ENCODE data around the gene RB1.
A peak's percentile ranks its signal among the peaks of the same experiment; 100 is the strongest.

The RB1 gene

DNA sequence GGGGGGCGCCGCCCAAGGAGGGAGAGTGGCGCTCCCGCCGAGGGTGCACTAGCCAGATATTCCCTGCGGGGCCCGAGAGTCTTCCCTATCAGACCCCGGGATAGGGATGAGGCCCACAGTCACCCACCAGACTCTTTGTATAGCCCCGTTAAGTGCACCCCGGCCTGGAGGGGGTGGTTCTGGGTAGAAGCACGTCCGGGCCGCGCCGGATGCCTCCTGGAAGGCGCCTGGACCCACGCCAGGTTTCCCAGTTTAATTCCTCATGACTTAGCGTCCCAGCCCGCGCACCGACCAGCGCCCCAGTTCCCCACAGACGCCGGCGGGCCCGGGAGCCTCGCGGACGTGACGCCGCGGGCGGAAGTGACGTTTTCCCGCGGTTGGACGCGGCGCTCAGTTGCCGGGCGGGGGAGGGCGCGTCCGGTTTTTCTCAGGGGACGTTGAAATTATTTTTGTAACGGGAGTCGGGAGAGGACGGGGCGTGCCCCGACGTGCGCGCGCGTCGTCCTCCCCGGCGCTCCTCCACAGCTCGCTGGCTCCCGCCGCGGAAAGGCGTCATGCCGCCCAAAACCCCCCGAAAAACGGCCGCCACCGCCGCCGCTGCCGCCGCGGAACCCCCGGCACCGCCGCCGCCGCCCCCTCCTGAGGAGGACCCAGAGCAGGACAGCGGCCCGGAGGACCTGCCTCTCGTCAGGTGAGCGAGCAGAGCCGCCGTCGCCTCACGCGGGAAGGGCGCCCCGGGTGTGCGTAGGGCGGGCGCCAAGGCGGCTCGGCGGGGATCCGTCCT is at the start of gene RB1:
Gene RB1 (plus strand): TSS at position 393 of the 784 bp plus-strand sequence. CDS start 162 bp downstream, at position 555.
- DNase-seq = peak; percentile 95

DNA sequence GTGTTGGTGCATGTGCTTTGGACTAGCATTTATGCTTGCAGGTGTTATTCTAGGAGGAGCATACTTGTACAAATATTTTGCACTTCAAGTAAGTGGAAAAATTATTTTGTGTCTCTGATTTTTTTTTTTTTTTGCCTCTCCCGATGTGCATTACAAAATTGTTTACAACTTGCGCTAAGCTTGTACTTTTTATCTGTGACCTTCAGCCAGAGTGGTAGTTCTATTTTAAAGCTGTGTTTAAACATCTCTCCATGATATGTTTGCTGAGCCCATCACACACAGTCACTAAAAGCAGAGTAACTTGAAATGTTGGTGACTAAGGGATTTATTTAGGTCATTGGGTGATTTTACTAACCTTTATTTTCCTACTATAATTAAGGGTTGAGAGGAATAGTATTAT is 49.7 kb upstream of the RB1 start:
- no peak for DNase-seq

DNA sequence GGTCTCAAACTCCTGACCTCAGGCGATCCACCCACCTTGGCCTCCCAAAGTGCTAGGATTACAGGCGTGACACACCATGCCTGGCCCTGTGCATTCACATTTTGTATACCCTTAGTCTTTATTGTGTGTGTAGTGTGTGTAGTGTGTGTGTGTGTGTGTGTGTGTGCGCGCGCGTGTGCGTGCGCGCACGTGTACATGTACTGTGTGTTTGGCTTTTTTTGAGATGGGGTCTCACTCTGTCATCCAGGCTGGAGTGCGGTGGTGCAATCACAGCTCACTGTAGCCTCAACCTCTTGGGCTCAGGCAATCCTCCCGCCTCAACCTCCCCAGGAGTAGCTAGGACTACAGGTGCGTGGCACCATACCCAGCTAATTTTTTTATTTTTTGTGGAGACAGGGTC is 48.5 kb upstream of the RB1 start:
- DNase-seq = no peak

DNA sequence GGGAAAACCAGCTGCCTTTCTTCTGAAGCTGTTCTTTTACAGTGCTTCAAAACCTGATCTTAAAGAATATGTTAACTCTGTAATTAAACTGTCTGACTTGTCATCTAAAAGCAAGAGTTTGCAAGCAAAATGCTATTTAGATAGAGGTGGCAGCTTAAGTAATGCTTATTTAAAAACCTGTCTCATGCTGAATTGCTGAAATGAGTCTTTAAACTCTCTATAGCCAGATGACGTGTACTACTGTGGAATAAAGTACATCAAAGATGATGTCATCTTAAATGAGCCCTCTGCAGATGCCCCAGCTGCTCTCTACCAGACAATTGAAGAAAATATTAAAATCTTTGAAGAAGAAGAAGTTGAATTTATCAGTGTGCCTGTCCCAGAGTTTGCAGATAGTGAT is 47.6 kb upstream of the RB1 start:
- DNase-seq = no peak

DNA sequence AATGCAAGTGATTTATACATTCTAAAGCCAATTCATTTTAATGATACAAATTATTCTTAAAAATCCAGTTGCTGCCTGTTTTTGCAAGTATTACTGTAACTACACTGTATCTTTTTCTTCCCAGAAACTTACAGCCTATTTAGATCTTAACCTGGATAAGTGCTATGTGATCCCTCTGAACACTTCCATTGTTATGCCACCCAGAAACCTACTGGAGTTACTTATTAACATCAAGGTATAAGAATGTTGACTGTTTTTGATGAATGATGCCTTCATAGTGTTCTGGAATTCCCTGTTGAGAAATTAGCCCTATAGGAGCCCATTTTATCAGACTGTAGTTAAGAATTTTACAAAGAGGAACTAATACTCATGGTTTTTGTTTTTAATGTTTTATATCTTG is 45.5 kb upstream of the RB1 start:
- no peak for DNase-seq

DNA sequence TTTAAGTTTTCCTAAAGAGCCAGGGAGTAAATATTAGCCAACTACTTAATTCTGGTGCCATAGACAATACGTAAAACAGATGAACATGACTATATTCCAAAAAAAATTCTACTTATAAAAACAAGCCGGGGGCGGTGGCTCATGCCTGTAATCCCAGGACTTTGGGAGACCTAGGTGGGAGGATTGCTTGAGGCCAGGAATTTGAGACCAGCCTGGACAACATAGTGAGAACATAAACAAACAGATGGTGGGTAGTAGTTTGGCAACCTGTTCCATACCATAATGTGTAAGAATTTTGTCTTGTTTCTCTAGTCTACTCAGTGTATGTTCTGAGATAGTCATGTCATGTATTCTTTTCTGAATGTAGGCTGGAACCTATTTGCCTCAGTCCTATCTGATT is 45.1 kb upstream of the RB1 start:
- no peak for DNase-seq

DNA sequence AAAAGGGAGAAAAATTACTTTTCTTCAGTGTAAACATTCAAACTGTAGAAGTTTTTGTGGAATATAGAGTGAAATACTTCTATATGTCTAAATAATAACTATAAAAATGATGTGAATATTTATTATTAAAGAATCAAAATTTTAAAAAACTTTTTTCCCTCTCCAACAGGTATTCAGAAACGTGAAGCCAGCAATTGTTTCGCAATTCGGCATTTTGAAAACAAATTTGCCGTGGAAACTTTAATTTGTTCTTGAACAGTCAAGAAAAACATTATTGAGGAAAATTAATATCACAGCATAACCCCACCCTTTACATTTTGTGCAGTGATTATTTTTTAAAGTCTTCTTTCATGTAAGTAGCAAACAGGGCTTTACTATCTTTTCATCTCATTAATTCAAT is 42.6 kb upstream of the RB1 start:
- DNase-seq = no peak

DNA sequence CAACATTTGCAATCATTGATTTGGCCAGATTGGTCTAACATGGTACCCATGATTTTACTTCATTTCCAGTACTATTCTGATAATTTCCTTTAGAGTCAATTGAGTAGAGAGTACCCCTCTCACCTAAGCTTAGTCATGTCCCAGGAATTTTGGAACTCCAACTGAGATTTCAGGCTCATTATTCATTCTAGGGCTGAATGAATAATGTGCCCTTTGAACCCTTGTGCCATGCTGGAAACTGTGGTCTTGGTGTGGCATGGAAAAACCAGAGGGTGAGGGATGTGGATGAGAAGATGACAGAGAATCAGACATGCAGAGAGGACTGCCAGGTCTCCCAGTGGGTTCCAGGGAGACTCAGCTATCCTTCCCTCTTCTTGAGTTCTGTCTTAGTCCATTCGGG is 40.4 kb upstream of the RB1 start:
- DNase-seq = no peak

DNA sequence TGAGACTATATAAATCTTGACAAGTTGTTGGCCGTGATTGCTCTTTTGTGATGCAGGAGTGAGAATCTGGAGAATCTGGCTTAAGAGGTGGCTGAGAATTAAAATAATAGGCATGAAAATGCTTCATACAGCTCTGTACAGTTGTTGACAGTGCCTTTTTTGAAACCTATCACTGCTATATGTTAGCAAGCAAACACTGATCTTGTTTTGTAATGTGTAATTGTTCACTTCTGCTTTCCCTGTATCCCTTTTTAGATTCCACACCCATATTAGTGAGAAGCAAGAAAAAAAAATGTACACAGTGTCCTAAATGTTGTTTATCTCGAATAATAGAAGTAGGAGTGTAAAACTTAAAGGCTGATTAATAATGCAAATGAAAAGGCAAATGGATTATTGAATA is 39.5 kb upstream of the RB1 start:
- DNase-seq = no peak

DNA sequence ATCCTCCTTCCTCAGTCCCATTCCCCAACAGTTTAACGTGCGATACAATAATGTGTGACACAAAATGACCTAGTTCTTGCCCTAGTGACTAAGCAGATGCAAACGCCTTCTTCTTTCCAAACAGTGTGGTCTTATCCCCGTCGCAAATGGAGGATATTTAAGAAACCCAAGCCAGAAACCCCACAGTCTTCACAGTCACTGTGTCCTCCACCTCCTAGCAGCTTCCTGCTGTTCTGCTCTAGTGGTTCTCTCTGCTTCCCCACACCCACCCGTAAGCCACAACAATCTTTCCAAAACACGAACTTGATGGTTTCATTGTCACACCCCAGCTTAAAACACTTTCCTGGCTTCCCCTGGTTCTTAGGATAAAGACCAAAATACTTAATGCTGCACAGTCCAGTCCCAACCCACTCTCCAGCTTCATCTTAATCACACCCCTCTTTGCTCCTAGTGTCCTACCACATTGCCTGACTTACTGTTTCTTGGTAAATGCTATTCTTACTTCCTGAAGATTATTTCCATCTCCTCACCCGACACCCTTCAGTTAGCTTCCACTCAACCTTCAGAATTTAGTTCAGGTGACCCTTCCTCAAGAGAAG is 38.2 kb upstream of the RB1 start:
- DNase-seq = no peak

DNA sequence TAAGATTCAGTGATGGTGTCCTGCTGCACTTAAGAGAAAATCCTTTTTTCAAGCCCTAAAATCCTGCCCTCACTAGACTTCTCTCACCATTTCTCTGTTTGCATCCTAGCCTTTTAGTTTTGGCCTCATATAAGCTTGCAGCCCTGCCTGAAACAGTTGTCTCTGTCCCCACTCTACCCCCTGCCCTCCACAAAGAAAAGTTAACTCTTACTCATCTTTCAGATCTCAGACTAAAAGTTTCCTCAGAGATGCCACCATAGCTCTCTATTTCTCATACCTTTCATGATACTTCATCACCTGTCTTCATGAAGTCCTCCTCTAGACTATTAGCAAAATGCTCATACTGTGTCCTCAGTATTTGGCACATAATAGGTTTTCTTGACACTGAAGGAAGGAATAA is 37.4 kb upstream of the RB1 start:
- DNase-seq = no peak

DNA sequence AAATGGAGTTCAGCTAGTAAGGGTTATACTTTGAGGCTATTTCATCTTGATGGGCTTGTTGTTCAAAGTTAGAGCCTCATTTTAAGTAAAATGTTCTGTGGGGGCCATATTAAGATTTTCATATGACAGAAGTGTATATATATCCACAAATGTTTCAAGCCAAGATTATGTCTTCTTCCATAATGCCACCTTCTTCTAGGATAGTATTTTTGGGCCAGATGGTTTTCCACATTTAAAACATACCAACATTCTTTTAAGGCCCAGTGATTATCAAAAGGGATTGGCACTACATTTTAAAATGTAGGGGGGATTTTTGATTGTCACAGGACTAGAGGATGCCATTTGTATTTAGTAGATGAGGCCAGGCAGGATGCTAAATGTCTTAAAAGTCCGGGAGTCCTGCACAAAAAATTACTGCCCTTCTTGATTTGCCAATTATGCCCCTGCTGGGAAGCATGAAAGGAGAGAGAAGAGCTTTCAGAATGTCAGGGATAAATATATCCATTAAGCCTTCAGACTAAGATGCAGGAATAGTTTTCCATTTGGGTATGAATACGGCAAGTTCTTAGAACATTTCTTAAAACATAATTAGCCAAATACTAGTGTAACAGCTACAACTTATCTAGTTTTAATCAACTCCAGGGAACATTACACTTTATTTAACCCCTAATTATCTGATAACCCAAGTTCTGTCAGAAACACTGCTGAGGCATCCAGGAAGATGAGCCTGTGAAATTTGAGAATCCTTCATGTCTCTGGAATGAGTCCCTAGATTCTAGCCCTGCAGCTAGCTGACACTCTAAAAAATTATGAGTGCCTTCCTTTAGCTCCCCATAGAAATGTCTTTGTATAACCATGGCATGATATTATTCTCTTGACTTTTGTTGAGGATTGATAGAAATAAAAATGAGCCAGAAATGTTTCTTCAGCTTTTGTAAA is 36.6 kb upstream of the RB1 start:
- DNase-seq = no peak

DNA sequence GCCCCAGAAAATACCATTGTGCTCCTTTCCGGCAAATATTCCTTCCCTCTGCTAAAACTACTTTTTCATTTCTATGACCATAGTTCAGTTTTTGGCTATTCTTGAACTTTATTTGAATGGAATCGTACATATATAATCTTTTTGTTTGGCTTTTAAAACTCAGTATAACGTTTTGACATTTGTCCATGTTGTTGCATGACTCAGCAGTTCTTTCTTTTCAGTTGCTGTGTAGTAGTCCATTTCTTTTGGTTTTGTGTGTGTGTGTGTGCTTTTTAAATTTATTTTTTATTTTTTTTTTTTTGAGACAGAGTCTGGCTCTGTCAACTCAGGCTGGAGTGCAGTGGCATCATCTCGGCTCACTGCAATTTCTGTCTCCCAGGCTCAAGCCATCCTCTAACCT is 35.5 kb upstream of the RB1 start:
- no peak for DNase-seq

DNA sequence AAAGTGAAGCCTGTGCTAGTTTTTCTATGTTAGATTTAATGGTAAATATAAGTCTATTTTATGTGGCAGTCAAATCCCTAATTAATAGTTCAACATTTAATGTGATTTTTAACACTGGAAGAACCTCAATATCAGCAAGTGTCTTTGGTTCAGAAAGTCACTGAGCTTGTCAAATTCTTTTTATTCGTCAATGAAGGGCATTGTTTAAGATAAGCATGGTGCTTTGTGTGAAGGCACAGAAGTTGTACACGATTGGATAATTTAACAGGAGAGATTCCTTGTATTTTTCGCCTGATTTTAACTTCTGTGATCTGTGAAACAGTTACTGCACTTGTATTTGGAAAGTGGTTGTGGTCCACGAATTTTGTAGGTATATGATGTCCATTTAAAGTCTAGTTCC is 30.2 kb upstream of the RB1 start:
- DNase-seq = no peak

DNA sequence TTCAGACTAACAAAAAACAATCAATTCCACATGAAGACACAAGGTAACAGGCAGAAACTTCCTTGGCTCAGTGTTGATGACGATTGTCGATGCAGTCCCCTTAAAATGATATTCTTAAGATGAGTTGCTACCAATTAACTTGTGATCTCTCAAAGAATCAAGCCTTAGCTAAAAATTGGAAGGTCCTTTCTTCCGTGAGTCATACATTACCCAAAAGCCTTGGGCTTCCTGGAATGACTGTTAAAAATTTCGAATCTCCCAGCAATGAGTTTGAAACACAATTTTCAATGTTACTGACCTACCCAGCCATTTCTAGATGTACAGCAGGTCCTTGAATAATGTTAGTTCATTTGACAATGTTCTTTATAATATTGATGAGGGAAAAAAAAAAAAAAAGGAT is 28.0 kb upstream of the RB1 start:
- no peak for DNase-seq

DNA sequence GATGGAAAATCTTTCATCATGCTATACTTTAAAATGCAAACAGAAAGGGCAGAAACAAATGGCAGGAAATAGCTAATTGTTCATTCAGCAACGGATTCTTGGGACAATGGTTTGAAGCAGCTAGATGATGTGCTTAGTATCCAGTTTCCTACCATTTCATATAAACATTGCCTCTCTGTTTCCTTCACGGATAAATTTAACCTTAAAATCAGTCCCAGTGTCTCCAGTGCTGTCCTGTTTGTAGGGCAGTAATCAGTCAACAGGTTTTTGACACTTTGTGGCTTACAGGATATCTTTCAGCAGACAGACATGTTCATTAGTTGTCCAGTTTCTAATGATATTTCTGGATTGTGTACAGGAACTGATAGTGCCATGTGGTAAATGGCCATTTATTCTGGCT is 24.7 kb upstream of the RB1 start:
- DNase-seq = no peak

DNA sequence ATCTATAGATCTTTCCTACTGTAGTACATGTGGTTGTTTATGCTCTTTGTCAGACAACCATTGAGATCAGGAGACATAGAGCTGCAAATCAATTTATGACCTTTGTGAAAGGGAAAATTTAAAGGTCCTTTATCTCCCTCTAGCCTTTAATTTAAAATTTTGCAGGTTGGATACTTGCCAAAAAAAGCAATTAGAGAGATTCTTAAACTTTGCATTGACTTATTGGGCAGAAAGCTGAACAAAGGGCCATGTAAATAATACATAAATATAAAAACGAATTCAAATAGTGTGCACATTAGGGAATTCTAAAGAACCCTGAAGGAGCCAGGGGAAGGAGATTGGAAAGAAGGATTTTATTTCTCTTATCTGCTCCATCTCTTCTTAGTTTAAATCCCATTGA is 22.0 kb upstream of the RB1 start:
- no peak for DNase-seq

DNA sequence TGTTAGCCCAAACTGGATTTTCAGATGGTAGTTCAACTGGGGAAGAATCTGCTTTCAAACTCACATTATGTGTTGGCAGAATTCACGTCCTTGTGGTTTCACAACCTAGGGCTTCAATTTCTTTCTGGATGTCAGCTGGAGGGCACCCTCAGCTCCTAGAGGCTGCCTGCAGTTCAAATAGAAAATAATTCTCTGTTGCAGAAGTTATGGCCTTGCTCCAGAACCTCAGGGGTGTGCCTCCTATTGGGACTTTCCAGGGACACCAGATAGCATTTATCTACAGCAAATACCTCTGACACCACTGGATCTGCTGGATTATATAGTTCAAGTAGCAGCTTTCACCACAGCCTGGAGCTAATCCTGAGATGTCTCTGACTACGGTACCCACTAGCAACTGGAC is 11.8 kb upstream of the RB1 start:
- no peak for DNase-seq

DNA sequence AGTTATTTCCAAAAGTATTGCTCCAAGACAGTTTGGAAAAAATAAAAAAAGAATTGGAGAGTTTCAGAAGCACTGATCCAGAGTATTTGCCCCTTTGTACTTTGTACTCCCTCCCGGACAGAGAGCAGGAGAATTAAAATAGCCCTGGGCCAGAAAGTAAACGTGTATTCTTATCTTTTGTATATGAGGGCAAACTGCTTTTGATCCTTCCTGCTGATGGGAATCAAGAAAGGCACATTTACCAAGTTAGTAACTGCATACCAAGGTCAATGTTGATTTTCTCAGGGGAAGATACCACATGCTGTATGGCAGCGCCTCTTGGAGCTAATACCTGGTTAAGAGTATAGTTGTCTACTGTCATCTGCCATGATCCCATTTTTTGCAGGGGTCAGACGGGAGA is 10.9 kb upstream of the RB1 start:
- DNase-seq = no peak

DNA sequence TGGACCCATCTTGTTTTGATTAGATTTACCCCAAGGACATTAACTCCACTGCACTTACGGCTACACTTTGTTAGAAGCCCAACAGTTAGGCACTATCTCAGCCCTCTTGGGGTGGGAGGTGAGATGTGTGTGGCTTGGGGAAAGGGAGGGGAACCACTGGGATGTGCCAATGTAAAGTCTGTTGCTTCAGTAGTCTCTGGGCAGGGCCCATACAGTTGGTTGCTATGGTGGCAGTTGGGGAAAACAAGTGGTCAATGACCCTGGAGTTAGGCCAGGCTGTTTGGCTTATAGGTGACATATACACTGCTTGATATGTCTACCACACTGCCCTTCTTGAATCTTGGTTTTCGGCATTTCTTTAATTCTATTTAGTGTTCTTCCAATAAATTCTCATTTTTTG is 8.9 kb upstream of the RB1 start:
- DNase-seq = no peak

DNA sequence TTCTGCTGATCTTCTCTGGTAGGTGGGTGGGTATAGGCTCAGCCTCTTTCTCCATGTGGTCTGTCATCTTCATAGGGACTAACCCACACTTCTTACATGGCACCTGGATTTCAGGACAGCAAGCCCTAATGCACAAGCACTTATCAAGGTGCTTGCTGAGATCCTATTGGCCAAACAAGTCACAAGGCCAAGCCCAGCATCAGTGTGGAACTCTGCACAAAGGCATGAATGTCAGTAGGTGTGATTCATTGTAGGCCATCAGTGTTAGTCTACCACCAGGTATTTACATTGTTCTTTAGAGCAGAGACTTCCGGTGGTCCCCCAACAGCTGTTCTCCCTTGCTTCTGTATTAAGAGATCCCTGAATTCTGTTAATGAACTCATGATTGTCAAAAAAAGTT is 8.3 kb upstream of the RB1 start:
- no peak for DNase-seq

DNA sequence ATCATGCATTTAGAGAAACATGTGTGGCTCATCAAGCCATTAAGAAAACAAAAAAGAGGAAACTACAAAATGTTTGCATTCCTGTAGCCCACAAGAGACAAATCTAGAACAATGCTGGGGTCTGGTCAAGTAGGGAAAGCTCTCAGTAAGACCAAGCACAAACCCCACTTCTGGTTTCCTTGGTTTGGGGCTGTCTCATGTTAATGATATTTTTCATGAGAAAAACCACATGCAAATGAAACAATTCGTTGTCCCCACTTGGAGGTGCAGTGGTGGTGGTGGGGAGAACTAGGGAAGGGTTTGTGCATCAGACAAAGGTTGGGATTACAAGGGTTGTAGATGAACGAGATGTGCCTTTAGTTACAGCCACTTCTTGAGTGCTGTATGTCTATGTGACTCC is 7.0 kb upstream of the RB1 start:
- DNase-seq = no peak

DNA sequence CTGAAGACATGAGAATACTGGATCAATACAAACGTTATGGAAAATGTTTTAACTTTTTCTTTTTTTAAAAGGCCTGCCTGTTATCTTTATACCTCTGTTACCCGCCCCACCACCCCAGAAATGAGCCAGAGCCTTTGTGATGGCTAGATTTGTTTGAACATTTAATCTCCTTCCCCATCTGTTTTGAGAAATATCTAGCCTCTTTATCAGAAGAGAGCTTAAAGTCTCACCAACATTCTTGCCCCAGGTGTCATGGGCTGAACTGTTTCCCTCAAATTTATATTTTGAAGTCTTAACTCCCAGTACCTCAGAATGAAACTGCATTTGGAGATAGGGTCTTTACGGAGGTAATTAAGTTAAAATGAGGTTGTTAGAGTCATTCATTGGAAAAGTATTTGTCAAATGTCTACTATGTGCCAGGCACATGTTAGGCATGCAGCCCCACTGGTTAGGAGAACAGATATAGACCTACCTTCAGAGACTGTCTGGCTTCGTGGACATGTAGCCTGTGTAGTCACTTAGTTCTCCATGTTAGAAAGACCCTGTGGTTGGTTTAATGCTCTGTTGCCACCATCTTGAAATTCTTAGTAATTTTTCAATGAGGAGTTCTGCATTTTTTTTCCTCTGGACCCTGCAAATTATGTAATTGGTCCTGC is 6.3 kb upstream of the RB1 start:
- no peak for DNase-seq
